ENCODE data around the gene ZFP14. TPM values are rescaled to one million over a fixed set of nuclear protein-coding genes. Genes with fewer than 3 reads are reported as not detected.
"Not testable (repeated sequence)": the region's sequence is repeated elsewhere in the genome, so short reads cannot be mapped to it uniquely, and the experiment has no call there.

Gene ZFP14
- total RNA-seq, 1 experiment from 2014 or later, result 7.1 TPM

DNA sequence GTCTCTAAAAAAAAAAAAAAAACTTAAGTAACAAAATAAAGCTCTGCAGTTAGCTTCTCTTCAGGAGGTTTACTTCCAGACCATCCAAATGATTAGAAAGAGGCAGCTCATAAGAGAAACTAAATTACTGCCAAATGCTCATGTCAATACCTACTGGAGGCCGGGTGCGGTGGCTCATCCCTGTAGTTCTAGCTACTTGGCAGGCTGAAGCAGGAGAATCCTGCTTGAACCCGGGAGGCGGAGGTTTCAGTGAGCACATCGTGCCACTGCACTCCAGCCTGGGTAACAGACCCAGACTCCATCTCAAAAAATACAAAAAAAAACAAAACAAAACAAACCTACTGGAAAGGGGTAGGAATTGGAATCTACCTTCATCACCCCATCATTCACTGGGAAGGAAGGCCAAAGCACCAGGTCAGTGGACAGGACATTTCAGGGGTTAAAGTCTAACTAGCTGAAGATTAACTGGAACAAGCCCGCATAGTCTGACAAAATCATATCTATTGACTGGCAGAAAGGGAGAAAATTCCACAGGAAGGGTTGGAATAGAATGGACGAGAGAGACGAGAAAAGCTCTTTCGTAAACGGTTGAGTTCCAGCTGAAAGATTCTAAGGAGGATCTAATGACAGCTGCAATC is 1.3 kb downstream of the ZFP14 start:
- H3K4me3 ChIP-seq, result peak overlapping the region; percentile 85
- DNase-seq, result no peak
- no peaks in the 10 kb centered on the region for H3K36me3 ChIP-seq
- H3K27ac ChIP-seq, result no peak overlapping the region
- peaks cover under 1% of the 10 kb centered on the region; the same call in 1 of the 2 replicates for H3K9me3 ChIP-seq (replicated peaks)
- H3K27me3 ChIP-seq, result no peaks in the 10 kb centered on the region
- 0 out of 2 replicates have a peak, but pooled peaks cover 7% of the 10 kb centered on the region for H3K4me1 ChIP-seq

DNA sequence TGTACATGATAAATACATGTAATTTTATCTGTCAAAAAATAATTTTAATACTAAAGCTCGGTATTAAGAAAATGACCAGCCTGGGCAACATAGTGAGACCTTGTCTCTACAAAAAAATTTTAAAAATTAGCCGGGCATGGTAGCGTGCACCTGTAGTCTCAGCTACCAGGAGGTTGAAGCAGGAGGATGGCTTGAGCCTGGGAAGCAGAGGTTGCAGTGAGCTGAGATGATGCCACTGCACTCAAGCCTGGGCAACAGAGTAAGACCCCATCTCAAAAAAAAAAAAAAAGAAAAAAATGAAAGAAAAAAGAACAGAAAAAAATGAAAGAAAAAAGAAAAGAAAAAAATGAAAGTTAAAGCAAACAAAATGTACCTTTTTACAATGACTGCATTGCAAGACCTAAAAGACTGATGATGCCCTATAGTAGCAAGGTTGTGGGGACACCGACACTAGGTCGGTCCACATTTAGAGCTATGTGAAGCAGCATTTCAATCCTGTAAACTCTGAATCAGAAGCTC is 5.3 kb downstream of the ZFP14 start:
- no peak for DNase-seq
- Histone ChIP-seq H3K27me3 (no peaks in the 10 kb centered on the region), H3K27ac (no peak overlapping the region), H3K9me3 (replicated peaks) (peaks cover 10% of the 10 kb centered on the region; the same call in 1 of the 2 replicates), H3K4me1 (0 out of 2 replicates have a peak, but pooled peaks cover 7% of the 10 kb centered on the region), H3K36me3 (no peaks in the 10 kb centered on the region), H3K4me3 (no peak overlapping the region)

DNA sequence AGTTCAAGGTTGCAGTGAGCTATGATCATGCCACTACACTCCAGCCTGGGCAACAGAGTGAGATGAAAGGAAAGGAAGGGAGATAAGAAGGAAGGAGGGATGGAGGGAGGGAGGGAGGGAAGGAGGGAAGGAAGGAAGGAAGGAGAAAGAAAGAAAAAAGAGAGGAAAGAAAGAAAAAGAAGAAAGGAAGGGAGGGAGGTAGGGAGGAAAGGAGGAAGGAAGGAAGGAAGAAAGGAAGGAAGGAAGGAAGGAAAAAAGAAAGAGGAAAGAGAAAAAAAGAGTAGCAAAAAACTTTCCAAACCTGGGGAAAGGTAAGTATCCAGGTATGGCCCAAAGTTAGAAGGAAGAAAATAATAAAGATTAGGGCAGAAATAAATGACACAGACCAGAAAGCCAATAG is 7.1 kb downstream of the ZFP14 start:
- peaks cover 10% of the 10 kb centered on the region; the same call in 1 of the 2 replicates for H3K9me3 ChIP-seq (replicated peaks)

DNA sequence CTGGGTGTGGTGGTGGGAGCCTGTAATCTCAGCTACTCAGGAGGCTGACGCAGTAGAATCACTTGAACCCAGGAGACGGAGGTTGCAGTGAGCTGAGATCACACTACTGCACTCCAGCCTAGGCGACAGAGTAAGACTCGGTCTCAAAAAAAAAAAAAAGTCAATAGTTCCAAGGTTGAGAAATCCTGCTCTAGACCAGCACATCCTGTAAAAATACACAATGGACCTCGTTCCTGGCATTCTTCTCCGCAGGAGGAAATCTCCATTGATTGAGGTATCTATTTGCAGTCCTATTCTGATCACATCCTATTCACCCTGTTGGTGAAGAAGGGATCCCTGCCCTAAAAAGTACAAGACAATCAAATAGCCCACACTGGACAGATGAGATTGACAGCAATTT is 15.2 kb downstream of the ZFP14 start:
- Histone ChIP-seq H3K4me1 (no peaks in the 10 kb centered on the region), H3K27ac (no peak overlapping the region), H3K36me3 (peaks cover 37% of the 10 kb centered on the region), H3K9me3 (replicated peaks) (no peaks in the 10 kb centered on the region; the same call in 1 of the 2 replicates), H3K27me3 (no peaks in the 10 kb centered on the region), H3K4me3 (no peak overlapping the region)
- no peak for DNase-seq

More for the DNA sequence above, 7.1 kb downstream of the ZFP14 start:
- Histone ChIP-seq H3K4me1 (no peaks in the 10 kb centered on the region), H3K27ac (no peak overlapping the region), H3K36me3 (peaks cover 4% of the 10 kb centered on the region), H3K4me3 (no peak overlapping the region), H3K27me3 (no peaks in the 10 kb centered on the region)
- DNase-seq, result no peak

DNA sequence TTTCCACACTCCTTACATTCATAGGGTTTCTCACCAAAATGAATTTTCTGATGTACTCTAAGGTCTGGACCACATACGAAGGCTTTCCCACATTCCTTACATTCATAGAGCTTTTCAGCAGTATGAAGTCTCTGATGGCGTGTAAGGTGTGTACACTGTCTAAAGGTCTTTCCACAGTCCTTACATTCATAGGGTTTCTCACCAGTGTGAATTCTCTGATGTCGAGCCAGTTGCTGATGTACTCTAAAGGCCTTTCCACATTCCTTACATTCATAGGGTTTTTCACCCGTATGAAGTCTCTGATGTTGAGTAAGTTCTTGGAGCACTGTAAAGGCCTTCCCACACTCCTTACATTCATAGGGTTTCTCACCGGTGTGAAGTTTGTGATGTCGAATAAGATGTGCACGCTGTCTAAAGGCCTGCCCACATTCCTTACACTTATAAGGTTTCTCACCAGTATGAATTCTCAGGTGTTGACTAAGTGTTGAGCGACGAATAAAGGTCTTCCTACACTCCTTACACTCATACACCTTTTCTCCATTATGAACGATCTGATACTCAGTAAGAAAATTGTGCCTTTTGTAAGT is 38.1 kb downstream of the ZFP14 start:
- Histone ChIP-seq H3K4me3 (no peak overlapping the region), H3K36me3 (peaks cover 3% of the 10 kb centered on the region; the same call in 1 of the 2 replicates), H3K4me1 (no peaks in the 10 kb centered on the region), H3K9me3 (replicated peaks) (peaks cover 26% of the 10 kb centered on the region), H3K27ac (no peak overlapping the region), H3K27me3 (no peaks in the 10 kb centered on the region)
- no peak for DNase-seq

DNA sequence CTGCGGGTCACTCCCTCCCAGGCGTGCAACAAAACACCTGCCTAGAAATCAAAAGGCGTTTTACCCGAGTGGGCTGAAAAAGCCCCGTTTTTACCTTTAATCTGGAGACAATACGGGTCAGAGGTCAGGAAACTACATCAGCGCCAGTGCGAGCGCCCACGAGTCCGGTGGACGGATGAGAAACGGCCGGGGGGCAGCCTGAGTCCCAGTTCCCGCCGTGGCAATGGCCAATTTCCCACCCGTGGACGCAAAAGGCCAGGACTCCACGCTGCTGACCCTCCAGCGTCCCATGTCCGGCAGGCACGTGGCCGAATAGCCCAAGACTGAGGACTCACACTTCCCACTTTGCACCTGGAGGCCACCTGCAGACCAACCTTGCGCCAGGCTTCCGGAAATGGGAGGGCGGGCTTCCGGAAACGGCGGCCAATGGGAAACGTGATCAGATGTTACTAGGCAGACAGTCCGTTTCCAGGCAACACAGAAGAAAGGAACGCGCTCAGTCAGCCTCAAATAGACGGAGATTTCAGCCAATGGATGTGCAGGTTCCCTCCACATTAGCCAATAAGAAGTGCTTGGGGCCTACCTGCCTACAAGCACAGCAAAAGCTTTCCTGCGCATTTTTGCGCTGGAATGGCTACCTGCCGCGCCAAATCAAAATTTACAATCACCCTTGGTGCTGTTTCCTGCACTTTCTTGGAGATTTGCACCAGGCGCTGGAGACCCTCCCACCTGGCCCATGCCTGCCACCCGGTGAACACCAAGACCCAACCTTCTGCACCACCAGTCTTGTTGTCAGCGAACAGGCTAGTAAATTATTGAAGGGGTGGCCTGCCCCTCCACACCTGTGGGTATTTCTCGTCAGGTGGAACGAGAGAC is 47.4 kb downstream of the ZFP14 start:
- Histone ChIP-seq H3K27ac (no peak overlapping the region), H3K9me3 (replicated peaks) (0 out of 2 replicates have a peak, but pooled peaks cover 5% of the 10 kb centered on the region), H3K4me3 (peak overlapping the region; percentile 67), H3K36me3 (peaks cover 21% of the 10 kb centered on the region), H3K27me3 (no peaks in the 10 kb centered on the region), H3K4me1 (no peaks in the 10 kb centered on the region)
- DNase-seq, result peak; percentile 88 to 95

DNA sequence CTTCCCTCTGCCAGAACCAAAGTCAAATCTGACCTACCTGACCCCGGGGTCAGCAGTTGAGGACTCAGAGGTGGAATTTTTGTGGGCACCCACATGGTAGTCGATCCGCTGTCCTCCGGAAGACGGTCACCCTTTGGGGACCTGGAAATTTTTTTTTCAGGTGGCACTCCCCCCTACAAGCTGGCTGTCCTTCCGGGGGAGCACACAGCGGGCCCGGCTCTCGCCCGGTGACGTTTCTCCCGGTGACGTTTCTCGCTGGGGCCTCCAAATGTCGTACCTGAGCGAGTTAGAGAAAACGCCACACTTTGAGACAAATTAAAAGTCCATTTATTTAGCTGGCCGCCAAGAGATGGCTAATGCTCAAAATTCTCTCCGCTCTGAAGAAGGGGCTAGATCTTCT is 48.8 kb downstream of the ZFP14 start:
- DNase-seq, result no peak
- Histone ChIP-seq H3K27me3 (no peaks in the 10 kb centered on the region), H3K9me3 (replicated peaks) (0 out of 2 replicates have a peak, but pooled peaks cover 5% of the 10 kb centered on the region), H3K4me3 (no peak overlapping the region), H3K36me3 (peaks cover 32% of the 10 kb centered on the region), H3K27ac (no peak overlapping the region), H3K4me1 (no peaks in the 10 kb centered on the region)

DNA sequence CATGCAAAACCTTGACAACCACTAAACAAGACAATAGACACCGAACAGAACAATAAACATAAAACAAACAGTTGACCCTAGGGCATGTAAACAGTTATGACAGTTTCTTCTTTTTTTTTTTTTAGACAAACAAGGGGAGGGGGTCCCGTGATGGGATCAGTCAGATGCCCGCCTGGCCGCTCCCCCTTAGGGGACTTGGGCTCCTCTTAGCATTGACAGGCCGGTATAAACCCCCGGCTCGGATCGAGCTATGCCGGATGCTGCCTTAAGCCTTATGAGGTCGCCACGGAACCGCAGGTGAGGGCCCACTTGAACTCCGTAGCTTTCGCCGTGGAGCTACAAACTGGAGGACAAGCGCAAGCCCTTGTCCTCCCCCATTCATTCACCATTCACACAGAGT is 49.5 kb downstream of the ZFP14 start:
- not testable (repeated sequence) for H3K4me3 ChIP-seq; H3K27ac ChIP-seq; H3K4me1 ChIP-seq; DNase-seq; H3K9me3 ChIP-seq (replicated peaks); H3K27me3 ChIP-seq
- peaks cover 32% of the 10 kb centered on the region for H3K36me3 ChIP-seq

DNA sequence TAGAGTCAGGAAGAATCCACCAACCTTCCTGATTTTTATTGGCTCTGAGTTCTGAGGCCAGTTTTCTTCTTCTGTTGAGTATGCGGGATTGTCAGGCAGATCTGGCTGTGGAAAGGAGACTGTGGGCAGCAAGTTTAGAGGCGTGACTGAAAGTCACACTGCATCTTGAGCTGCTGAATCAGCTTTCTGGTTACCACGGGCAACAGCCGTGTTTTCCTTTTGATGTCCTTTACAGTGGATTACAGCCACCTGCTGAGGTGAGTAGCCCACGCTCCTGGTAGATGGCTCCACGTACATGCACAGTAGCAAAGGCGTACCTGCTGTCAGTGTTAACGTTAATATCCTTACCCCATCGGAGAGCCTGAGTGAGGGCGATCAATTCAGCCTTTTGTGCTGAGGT is 52.4 kb downstream of the ZFP14 start:
- H3K27ac ChIP-seq; H3K27me3 ChIP-seq; H3K4me1 ChIP-seq; DNase-seq; H3K9me3 ChIP-seq (replicated peaks); H3K4me3 ChIP-seq: not testable (repeated sequence)
- peaks cover 32% of the 10 kb centered on the region for H3K36me3 ChIP-seq

DNA sequence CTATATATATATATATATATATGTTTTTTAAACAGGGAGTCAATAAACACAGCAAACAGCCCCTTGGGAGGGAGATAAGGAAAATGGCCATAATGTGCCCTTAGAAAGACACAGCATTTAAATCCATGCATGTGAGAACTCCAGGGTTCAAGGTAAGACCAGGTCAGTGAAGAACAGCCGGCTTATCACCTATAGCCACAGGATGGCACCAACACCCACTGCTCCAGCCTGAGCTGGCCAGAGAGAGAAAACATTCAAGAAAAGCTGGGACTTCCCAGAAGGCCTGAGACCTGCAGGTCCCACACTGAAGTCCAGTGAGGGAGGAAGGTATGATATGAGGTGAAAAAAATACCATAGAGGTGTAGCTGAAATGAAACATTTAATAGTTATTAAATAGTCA is 63.8 kb downstream of the ZFP14 start:
- H3K4me1 ChIP-seq; H3K9me3 ChIP-seq (replicated peaks); H3K4me3 ChIP-seq; DNase-seq; H3K27me3 ChIP-seq; H3K36me3 ChIP-seq; H3K27ac ChIP-seq: not testable (repeated sequence)

DNA sequence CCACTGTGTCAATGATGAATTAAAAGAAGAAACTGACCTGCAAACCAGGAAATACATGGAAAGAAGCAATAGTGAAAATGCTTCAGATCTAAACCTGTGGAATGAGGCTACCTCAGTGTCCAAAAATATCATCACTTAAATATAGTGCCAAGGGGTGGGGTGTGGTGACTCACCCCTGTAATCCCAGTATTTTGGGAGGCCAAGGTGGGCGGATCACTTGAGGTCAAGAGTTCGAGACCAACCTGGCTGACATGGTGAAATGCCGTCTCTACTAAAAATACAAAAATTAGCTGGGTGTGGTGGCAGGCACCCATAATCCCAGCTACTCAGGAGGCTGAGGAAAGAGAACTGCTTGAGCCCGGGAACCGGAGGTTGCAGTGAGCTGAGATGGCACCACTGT is 64.9 kb downstream of the ZFP14 start:
- H3K36me3 ChIP-seq; DNase-seq; H3K27ac ChIP-seq; H3K27me3 ChIP-seq; H3K9me3 ChIP-seq (replicated peaks); H3K4me3 ChIP-seq; H3K4me1 ChIP-seq: not testable (repeated sequence)

DNA sequence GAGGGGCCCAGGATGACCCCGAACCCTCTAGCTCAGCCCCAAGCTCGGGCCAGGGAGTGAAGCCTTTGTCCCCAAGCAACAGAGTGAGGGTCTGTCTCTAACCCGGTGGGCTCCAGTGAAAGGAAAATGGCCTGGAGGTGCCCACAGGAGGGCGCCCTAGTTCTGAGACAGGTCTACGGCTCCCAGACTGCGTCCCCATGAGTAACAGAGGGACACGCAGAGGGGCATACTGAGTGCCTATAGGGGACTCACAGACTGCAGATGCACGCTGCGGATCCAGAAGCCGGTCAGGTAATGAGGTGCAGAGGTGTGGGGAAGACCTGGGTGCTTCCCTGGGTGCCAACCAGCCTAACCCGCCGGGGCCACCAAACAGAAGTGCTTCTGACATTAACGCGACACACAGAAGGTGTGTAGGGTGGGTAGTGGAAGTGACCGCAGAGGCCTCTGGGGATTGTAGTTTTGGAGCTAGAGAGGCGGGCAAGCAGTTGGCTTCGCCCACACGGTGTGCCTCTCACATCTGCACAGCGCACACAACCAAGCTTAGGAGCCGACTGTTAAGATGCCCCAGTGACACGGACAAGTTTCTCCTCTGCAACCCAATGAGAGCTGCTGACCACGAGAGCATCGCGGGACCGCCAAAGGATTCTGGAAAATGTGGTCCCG is 67.8 kb downstream of the ZFP14 start:
- not testable (repeated sequence) for H3K27ac ChIP-seq; H3K36me3 ChIP-seq; H3K4me3 ChIP-seq; DNase-seq; H3K27me3 ChIP-seq; H3K4me1 ChIP-seq; H3K9me3 ChIP-seq (replicated peaks)

DNA sequence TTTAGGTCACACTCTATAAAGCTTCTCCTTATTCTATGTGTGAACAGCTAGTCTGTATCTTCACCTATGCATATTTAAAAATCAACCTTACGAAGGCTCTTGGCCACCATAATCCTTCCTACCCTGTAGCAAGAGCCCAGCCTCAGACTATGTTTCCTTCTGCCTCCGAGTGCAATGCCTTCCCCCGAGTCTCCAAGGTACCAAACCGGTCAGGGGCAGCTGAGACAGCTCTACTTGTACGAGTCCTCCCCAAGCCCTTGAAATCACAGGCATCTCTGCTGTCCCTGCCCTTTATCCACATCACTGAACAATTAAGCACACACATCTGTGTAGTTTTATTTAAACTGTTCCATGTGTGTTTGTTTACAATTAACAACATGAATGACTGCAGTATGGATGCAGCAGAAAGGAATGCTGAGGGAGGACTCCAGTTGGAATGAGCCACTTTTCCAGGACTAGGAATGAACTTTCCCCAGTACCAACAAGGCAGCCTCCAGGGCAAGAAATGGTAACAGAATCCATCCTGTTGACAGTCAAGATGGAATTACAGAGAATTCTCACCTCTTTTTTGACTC is 68.5 kb downstream of the ZFP14 start:
- H3K4me3 ChIP-seq; H3K4me1 ChIP-seq; H3K36me3 ChIP-seq; H3K27ac ChIP-seq; H3K27me3 ChIP-seq; H3K9me3 ChIP-seq (replicated peaks); DNase-seq: not testable (repeated sequence)

DNA sequence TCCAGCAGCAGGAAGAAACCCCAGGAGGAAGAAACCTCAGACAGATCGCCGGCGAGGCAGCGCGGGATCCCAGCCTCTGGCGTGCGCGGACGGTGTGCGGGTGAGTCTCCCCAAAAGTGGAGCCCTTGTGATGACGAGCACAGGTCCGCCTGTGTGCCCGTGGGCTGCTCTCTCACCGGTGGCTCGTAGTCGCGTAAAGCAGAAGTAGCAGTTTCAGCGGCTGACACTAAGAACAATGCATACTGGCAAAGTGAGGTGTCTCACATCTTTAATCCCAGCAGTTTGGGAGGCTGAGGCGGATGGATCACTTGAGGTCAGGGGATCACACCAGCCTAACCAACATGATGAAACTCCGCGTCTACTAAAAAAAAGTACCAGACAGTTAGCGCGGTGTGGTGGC is 69.2 kb downstream of the ZFP14 start:
- not testable (repeated sequence) for H3K4me3 ChIP-seq; H3K4me1 ChIP-seq; H3K36me3 ChIP-seq; DNase-seq; H3K27ac ChIP-seq; H3K9me3 ChIP-seq (replicated peaks); H3K27me3 ChIP-seq
